Smooth muscle cell of the brain vasculature (primary cell): Measurements from ENCODE around the gene DNAJC13.
A peak's percentile ranks its signal among the peaks of the same experiment; 100 is the strongest.

Experiments used
- DNase-seq: peaks from one replicate; pipeline ENCODE4 v3.0.0-alpha.2; 2012; ENCODE audit warnings: low read depth, low spot score

The DNAJC13 gene

DNA sequence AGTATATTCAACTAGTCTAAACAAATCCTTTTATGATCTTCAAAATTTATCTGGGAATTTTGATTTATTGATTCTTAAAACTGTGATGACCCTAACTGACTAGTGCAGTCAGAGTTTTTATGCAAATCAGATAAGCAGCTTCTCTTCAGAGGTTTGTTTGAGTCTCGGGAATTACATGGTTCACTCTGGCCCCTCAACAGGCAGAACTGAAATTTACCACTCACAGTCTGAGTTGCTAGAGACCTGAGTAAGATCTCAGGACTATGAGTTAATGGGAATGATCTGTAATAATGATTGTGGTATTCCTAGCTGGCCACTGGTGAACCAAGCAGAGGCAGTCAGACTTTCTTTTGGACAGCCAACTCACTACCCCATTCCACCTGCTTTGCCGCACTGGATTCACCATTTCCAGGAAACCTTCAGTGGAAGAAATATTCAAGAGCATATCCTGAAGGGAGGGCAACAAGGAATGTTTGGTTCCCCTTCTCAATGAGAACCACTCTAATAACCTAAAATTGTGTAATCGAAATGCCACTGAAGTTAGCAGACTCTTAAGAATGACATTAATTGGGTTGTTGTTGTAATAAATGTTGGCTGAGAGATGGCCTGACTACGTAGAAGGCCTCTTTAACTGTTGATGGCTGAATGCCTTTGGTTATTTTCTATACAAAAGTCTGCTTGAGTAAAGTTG lies 11.5 kb upstream of the DNAJC13 start:
- no peak for DNase-seq

GRCh38 chr3:132406587-132406986 lies 10.7 kb upstream of the DNAJC13 start:
- no peak for DNase-seq

GRCh38 chr3:132407025-132407424 lies 10.3 kb upstream of the DNAJC13 start:
- no peak for DNase-seq

DNA sequence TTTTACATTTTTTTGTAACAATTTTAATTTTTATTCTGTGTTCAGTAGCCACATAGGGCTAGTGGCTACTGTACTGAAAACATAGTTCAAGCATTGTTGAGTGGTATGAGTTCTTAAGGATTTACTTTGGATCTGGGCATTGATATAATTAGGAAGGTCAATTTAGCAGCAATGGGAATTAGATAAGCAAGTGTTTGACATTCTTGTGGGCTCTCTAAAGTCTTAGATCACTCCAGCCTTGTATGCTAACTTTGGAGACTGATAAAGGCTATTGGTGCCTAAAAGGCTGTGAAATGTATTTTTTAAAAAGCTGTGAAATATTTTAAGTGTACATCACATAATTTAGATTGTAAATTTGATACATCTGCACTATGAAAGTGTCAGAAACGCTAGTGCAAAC lies 2.5 kb upstream of the DNAJC13 start:
- DNase-seq = no peak

DNA sequence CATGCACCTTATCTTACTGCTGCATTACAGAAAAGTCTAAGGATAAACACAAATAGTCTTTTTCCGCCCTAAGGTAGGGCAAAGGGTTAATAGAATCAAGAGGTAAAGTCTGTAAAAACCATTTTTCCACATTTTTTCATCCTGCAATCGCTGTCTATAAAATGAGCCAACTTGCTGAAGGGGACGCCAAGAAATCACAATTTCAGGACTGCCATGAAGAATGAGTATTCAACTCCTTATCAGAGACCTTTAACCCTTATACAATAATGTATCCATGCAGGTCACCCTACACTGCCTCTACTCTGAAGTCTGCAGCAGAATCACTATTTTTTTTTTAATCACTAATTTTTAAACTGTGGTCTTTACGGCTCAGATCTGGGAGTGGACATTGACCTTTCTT lies 1.1 kb upstream of the DNAJC13 start:
- no peak for DNase-seq

- peak; percentile 26 for DNase-seq
Observed at GRCh38 chr3:132417695-132418411, 551 bp downstream of the DNAJC13 start.

DNA sequence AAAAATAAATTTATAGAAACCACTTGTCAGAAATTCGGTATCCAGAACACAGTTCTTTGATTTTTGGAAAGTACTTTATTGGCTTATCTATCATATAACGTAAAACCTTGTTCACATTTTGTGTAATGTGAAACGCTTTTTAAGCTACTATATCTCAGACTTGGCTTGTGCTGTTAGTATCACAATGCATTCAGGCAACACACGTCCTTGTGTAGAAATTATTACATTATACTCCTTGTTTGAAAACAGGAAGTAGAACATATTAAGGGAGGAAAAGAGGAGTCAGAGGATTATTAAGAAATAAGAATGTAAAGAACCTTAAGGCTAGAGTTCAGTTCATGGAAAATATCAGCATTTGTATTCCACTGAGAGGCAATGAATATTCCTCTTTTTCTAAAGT lies 1.6 kb downstream of the DNAJC13 start:
- DNase-seq = no peak

DNA sequence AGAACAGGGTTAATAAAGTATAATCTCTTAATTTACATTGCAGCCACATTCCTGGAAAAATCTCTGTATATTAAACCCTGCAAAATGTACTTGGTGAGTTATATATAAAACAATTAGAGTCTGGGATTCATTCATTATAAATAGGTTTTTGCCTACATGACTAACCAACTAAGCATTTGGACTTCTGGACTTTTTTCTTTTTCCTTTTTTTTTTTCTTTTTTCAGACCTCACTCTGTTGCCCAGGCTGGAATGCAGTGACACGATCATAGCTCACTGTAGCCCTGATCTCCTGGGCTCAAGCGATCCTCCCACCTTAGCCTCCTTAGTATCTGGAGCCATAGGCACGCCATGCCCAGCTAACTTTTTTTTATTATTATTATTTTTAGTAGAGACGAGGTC lies 4.5 kb downstream of the DNAJC13 start:
- no peak for DNase-seq

- DNase-seq = no peak
Observed at GRCh38 chr3:132422531-132422930, 5.2 kb downstream of the DNAJC13 start.

- DNase-seq = peak; percentile 54
Observed at GRCh38 chr3:132432639-132433038, 15.3 kb downstream of the DNAJC13 start.

DNA sequence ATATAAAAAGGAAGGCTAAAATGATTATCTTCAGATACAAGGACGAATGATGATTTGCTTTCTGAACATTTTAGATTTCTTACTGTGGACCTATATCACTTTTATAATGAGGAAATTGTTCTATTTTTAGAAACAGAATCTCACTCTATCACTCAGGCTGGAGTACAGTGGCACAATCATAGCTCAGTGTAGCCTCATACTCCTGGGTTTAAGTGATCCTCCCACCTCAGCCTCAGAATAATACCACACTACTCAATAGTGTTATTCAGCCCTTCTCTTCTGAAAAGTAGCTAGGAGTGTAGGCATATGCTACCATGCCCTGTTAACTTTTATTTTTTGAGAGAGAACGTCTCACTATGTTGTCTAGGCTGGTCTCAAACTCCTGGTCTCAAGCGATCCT lies 15.8 kb downstream of the DNAJC13 start:
- DNase-seq = no peak

DNA sequence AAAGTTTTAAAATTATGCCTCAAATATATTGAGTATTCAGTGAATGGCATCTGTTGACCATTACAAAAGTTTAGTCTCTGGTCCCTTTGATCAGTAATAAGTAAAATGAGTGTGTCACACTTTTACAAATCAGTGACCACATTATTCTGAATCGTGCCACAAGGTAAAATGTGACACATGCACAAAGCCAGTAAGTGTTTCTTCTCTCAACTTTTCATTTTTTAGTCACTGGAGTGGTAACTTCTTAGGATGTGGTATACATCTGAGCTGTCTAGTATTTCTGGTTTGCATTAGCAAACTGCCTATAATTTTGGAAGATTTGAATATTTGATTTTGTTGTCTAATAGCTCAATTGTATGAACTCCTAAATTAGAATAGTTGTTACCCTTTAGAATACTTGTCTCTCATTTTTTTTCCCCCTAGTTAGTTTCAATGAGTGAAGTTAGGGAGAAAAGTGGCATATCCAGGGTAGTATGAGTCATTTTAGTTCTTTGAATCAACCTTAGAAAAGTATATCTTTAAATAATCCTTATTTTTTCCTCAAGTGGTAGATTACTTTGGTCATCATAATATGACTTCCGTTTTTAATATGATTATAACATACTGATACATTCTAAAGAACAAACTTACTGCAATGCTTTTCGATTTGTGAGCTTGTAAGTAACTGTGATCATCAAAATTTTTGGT lies 18.1 kb downstream of the DNAJC13 start:
- no peak for DNase-seq

GRCh38 chr3:132435911-132436425 lies 18.7 kb downstream of the DNAJC13 start:
- DNase-seq = no peak

- no peak for DNase-seq
Observed at GRCh38 chr3:132443421-132443820, 26.1 kb downstream of the DNAJC13 start.

DNA sequence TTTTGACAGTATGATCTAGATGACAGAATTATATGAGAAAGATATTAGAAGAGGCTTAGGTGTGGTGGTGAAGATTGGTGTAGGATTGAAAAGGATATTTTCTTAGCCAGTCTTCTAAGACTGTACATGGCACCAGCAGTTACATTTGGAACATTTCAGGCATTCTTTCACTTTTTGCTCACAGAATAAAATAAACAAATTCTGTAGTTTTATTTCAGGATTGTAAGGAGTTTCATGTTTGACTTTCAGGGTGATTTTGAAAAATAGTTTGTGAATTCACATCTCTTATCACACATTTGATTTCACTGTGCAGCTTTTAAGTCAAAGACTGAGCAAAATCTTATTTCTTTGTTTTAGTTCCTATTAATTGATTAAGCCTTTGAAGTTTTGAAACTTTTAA lies 27.1 kb downstream of the DNAJC13 start:
- DNase-seq = no peak

- DNase-seq = no peak
Observed at GRCh38 chr3:132445817-132446216, 28.5 kb downstream of the DNAJC13 start.

- no peak for DNase-seq
Observed at GRCh38 chr3:132448216-132448961, 31.1 kb downstream of the DNAJC13 start.

GRCh38 chr3:132456136-132456535 lies 38.8 kb downstream of the DNAJC13 start:
- DNase-seq = no peak

DNA sequence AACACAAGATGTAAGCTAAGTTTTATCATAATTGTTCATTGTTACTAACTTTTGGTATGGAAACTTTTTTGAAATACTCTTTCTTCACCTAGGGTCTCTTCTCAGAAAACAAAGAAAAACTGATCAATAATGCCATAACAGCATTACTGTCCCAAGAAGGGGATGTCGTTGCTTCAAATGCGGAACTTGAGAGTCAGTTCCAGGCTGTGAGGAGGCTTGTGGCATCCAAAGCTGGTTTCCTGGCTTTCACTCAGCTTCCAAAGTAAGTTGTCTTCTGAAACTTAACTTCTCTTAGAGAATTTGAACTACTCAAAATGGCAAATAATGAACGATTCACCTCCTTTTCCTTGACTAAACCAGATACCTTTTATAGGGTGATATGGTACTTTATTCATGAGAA lies 39.3 kb downstream of the DNAJC13 start:
- DNase-seq = no peak

GRCh38 chr3:132457286-132457685 lies 40.0 kb downstream of the DNAJC13 start:
- no peak for DNase-seq

- DNase-seq = no peak
Observed at GRCh38 chr3:132459551-132459950, 42.2 kb downstream of the DNAJC13 start.

- DNase-seq = no peak
Observed at GRCh38 chr3:132461544-132461943, 44.2 kb downstream of the DNAJC13 start.
